Measurements from ENCODE around the gene PKD1. TPM values are rescaled to one million over a fixed set of nuclear protein-coding genes. Genes with fewer than 3 reads are reported as not detected.

PKD1 gene
- total RNA-seq, 1 experiment from 2014 or later = 98.8 TPM

- DNase-seq (ENCODE audit: extremely low read depth, low read depth) = no peak
Measured at GRCh38 chr16:2091547-2092255, 44.0 kb downstream of the PKD1 start.

- DNase-seq (ENCODE audit: extremely low read depth, low read depth) = peak; percentile 77
Measured at GRCh38 chr16:2090777-2091546, 44.7 kb downstream of the PKD1 start.

GRCh38 chr16:2090481-2090776 is 45.3 kb downstream of the PKD1 start:
- DNase-seq (ENCODE audit: extremely low read depth, low read depth) = no peak

GRCh38 chr16:2089706-2090480 is 45.8 kb downstream of the PKD1 start:
- DNase-seq (ENCODE audit: extremely low read depth, low read depth) = no peak

- no peak for DNase-seq (ENCODE audit: extremely low read depth, low read depth)
Measured at GRCh38 chr16:2088759-2089358, 46.8 kb downstream of the PKD1 start.

- DNase-seq (ENCODE audit: extremely low read depth, low read depth) = no peak
Measured at GRCh38 chr16:2087748-2088631, 47.7 kb downstream of the PKD1 start.

- DNase-seq (ENCODE audit: extremely low read depth, low read depth) = no peak
Measured at GRCh38 chr16:2086812-2087747, 48.6 kb downstream of the PKD1 start.

GRCh38 chr16:2086106-2086742 is 49.5 kb downstream of the PKD1 start:
- no peak for DNase-seq (ENCODE audit: extremely low read depth, low read depth)

GRCh38 chr16:2085669-2086068 is 50.0 kb downstream of the PKD1 start:
- DNase-seq (ENCODE audit: extremely low read depth, low read depth) = peak; percentile 26

- no peak for DNase-seq (ENCODE audit: extremely low read depth, low read depth)
Measured at GRCh38 chr16:2084895-2085625, 50.6 kb downstream of the PKD1 start.

GRCh38 chr16:2083876-2084780 is 51.6 kb downstream of the PKD1 start:
- no peak for DNase-seq (ENCODE audit: extremely low read depth, low read depth)

- DNase-seq (ENCODE audit: extremely low read depth, low read depth) = no peak
Measured at GRCh38 chr16:2083409-2083808, 52.3 kb downstream of the PKD1 start.

GRCh38 chr16:2082983-2083364 is 52.7 kb downstream of the PKD1 start:
- no peak for DNase-seq (ENCODE audit: extremely low read depth, low read depth)

GRCh38 chr16:2082171-2082982 is 53.3 kb downstream of the PKD1 start:
- DNase-seq (ENCODE audit: extremely low read depth, low read depth) = no peak

- no peak for DNase-seq (ENCODE audit: extremely low read depth, low read depth)
Measured at GRCh38 chr16:2081201-2082084, 54.3 kb downstream of the PKD1 start.
